ENCODE data around the gene SLC30A2. TPM values are rescaled to one million over a fixed set of nuclear protein-coding genes. Genes with fewer than 3 reads are reported as not detected.

The SLC30A2 gene
- total RNA-seq, 1 donor from 2014 or later: not detected

DNA sequence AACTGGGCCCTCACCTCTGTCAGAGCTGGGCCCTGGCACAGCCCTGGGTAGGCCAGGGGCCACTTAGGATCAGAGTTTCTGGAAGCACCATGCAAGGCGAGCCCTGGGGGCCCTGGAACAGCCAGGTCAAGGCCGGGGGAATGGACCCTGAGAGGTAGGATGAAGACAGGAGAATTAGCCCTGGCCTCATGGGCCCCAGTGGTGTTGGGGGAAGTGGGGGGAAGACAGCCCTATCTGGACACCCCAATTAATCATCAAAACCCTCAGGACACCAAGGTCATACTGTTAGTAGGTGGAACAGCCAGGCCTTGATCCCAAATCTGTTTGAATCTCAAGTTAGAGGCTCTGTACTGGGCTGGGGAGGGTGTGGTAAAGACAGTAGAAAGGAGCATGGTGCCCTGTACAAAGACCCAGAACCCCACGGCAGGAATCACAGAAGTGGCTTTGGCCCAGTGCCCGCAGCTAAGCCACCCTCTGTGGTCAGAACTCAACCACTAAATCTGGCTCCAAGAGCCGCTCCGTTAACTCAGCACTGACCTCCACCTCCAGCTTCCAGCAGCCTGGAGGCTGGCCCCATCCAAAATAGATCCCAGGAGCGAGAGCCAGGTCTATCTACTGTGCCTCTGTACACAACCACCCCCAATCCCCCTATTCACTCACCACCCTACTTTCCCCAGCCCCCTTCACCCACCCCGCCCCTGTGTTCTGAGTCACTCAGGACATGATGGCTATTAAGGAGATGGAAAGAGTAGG is 35.5 kb upstream of the SLC30A2 start:
- H3K27me3 Mint-ChIP-seq (ENCODE audit: low read depth, unreplicated experiment): peaks cover 33% of the 10 kb centered on the region
- no peak overlapping the region for H3K27ac Mint-ChIP-seq (ENCODE audit: unreplicated experiment)
- no peak for FAIRE-seq
- Histone ChIP-seq H3K36me3 (ENCODE audit: insufficient read depth, low read length) (no peaks in the 10 kb centered on the region), H3K79me2 (ENCODE audit: insufficient read depth, low read length) (no peaks in the 10 kb centered on the region), H3K4me3 (ENCODE audit: insufficient read depth, low read depth, low read length) (no peak overlapping the region), H3K9ac (ENCODE audit: low read length) (no peak overlapping the region), H3K27me3 (ENCODE audit: insufficient read depth, low read length) (peaks cover 24% of the 10 kb centered on the region), H4K20me1 (ENCODE audit: insufficient read depth, low read length) (no peaks in the 10 kb centered on the region), H3K4me1 (ENCODE audit: insufficient read depth, low read length) (no peaks in the 10 kb centered on the region), H3K4me2 (ENCODE audit: low read length) (no peak overlapping the region), H3K9me3 (ENCODE audit: insufficient read depth, low read depth, low read length) (no peaks in the 10 kb centered on the region), H2AFZ (ENCODE audit: low read depth, low read length) (no peak overlapping the region), H3K27ac (ENCODE audit: low read depth, low read length) (no peak overlapping the region)
- TF ChIP-seq, protein P1, sequence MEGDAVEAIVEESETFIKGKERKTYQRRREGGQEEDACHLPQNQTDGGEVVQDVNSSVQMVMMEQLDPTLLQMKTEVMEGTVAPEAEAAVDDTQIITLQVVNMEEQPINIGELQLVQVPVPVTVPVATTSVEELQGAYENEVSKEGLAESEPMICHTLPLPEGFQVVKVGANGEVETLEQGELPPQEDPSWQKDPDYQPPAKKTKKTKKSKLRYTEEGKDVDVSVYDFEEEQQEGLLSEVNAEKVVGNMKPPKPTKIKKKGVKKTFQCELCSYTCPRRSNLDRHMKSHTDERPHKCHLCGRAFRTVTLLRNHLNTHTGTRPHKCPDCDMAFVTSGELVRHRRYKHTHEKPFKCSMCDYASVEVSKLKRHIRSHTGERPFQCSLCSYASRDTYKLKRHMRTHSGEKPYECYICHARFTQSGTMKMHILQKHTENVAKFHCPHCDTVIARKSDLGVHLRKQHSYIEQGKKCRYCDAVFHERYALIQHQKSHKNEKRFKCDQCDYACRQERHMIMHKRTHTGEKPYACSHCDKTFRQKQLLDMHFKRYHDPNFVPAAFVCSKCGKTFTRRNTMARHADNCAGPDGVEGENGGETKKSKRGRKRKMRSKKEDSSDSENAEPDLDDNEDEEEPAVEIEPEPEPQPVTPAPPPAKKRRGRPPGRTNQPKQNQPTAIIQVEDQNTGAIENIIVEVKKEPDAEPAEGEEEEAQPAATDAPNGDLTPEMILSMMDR (IDR thresholded peaks at IDR 0.05; ENCODE audit: insufficient read depth, low read depth, low read length): no peak
- TF ChIP-seq EZH2 (IDR thresholded peaks at IDR 0.05; ENCODE audit: insufficient read depth, low read length): no peak
- H3K36me3 Mint-ChIP-seq (ENCODE audit: low read depth, unreplicated experiment): no peaks in the 10 kb centered on the region
- no peaks in the 10 kb centered on the region for H3K9me3 Mint-ChIP-seq (ENCODE audit: unreplicated experiment)
- no peak for DNase-seq (ENCODE audit: low read depth)
- H3K4me1 Mint-ChIP-seq (ENCODE audit: low read depth, unreplicated experiment): no peaks in the 10 kb centered on the region
- no peak overlapping the region for H3K4me3 Mint-ChIP-seq (ENCODE audit: unreplicated experiment)

DNA sequence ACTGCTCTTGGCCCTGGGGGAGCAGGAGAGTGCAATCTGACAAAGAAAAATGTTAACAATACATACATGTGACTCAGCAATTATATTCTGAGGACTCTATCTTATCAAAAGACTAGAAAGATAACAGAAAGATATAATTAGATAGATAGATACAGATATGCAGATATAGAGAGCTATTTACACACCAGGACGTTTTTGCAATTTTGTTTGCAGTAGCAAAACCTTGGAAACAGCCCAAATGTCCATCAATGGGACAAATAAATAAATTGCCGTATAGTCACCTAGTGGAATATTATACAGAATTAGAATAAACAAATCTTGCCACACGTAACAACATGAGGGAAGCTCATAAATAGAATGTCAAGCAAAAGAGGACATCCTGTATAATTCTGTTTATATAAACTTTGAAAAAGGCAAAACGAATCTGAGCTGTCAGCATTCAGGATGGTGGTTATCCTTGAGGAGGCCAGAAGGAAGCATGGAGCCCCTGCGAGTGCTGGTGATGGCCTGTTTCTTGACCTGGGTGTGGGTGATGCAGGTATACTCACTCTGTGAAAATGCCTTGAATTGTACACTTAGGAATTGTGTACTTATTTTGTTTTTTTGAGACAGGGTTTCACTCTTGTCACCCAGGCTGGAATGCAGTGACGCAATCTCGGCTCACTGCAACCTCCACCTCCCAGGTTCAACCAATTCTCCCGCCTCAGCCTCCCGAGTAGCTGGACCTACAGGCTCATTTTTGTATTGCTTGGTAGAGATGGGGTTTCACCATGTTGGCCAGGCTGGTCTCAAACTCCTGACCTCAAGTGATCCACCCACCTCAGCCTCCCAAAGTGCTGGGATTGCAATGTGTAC is 34.3 kb upstream of the SLC30A2 start:
- Histone ChIP-seq H3K4me2 (ENCODE audit: low read length) (no peak overlapping the region), H3K4me3 (ENCODE audit: insufficient read depth, low read depth, low read length) (no peak overlapping the region), H4K20me1 (ENCODE audit: insufficient read depth, low read length) (no peaks in the 10 kb centered on the region), H3K36me3 (ENCODE audit: insufficient read depth, low read length) (no peaks in the 10 kb centered on the region), H3K27ac (ENCODE audit: low read depth, low read length) (no peak overlapping the region), H3K9ac (ENCODE audit: low read length) (no peak overlapping the region), H3K4me1 (ENCODE audit: insufficient read depth, low read length) (no peaks in the 10 kb centered on the region), H3K9me3 (ENCODE audit: insufficient read depth, low read depth, low read length) (no peaks in the 10 kb centered on the region), H3K27me3 (ENCODE audit: insufficient read depth, low read length) (peaks cover 19% of the 10 kb centered on the region), H2AFZ (ENCODE audit: low read depth, low read length) (no peak overlapping the region), H3K79me2 (ENCODE audit: insufficient read depth, low read length) (no peaks in the 10 kb centered on the region)
- Mint-ChIP-seq H3K27me3 (ENCODE audit: low read depth, unreplicated experiment) (peaks cover 39% of the 10 kb centered on the region), H3K9me3 (ENCODE audit: unreplicated experiment) (no peaks in the 10 kb centered on the region), H3K4me1 (ENCODE audit: low read depth, unreplicated experiment) (no peaks in the 10 kb centered on the region), H3K27ac (ENCODE audit: unreplicated experiment) (peak overlapping the region; percentile 62), H3K4me3 (ENCODE audit: unreplicated experiment) (no peak overlapping the region), H3K36me3 (ENCODE audit: low read depth, unreplicated experiment) (no peaks in the 10 kb centered on the region)
- FAIRE-seq (no peak), DNase-seq (ENCODE audit: low read depth) (no peak)
- TF ChIP-seq, protein P1 (IDR thresholded peaks at IDR 0.05; ENCODE audit: insufficient read depth, low read depth, low read length): no peak
- TF ChIP-seq EZH2 (IDR thresholded peaks at IDR 0.05; ENCODE audit: insufficient read depth, low read length): no peak

All from astrocyte (in vitro differentiated cells and primary cell).